IMR-90 (cell line): ENCODE measurements around the gene AGPS. TPM values are rescaled to one million over a fixed set of nuclear protein-coding genes. Genes with fewer than 3 reads are reported as not detected.

ENCODE experiments used
- ATAC-seq: fragments of 200-7000 bp; cut with Tn5 transposase; 2 replicates; pipeline ENCODE4 v1.9.1; 2020; ENCODE audit warnings: low read depth, mild to moderate bottlenecking, moderate library complexity
- BruUV-seq: library from RNA; stranded (reverse); fragments of 400-500 nt; replicated peaks from 2 replicates; lab custom pipeline; 2021; lab: Mats Ljungman, UMichigan
- CTCF ChIA-PET: fragments of 300-600 bp; formaldehyde crosslinking; extraction: SDS; loops from one replicate; lab custom pipeline; 2021; ENCODE audit warnings: antibody characterized with exemption; lab: Yijun Ruan, JAX
- POLR2A ChIA-PET: fragments of 300-600 bp; sonication (Branson Sonifier 250); formaldehyde crosslinking; loops from one replicate; lab custom pipeline; 2022; ENCODE audit warnings: antibody characterized with exemption; ENCODE audit not compliant: unreplicated experiment; lab: Charles Lee
- DNase-seq: peaks from one replicate; pipeline ENCODE4 v3.0.0; 2013
- H2AFZ ChIP-seq: replicated peaks from 2 replicates; pipeline ENCODE3; 2013; ENCODE audit warnings: low read length, mild to moderate bottlenecking; ENCODE audit not compliant: poor library complexity
- H2AK5ac ChIP-seq: 2 replicates; pipeline ENCODE4 v1.6.1; 2013; ENCODE audit warnings: low read depth, low read length, inconsistent platforms
- H2AK9ac ChIP-seq: replicated peaks from 2 replicates; pipeline ENCODE3; 2013; ENCODE audit warnings: mild to moderate bottlenecking, low read depth, low read length, moderate library complexity; ENCODE audit not compliant: poor library complexity
- H2BK120ac ChIP-seq: 2 replicates; pipeline ENCODE4 v1.6.1; 2013; ENCODE audit warnings: low read depth, low read length, inconsistent platforms
- H2BK15ac ChIP-seq: 3 replicates; pipeline ENCODE4 v1.6.1; 2013; ENCODE audit warnings: low read depth, low read length, inconsistent platforms
- H2BK20ac ChIP-seq: 2 replicates; pipeline ENCODE4 v1.6.1; 2013; ENCODE audit warnings: low read depth, mild to moderate bottlenecking, inconsistent platforms, low read length, moderate library complexity
- H2BK5ac ChIP-seq: 2 replicates; pipeline ENCODE4 v1.6.1; 2013; ENCODE audit warnings: mild to moderate bottlenecking, low read depth, low read length, inconsistent platforms; ENCODE audit not compliant: poor library complexity, severe bottlenecking
- H3K14ac ChIP-seq: replicated peaks from 2 replicates; pipeline ENCODE4 v1.6.1; 2013; ENCODE audit warnings: low read depth, low read length, inconsistent platforms
- H3K18ac ChIP-seq: 2 replicates; pipeline ENCODE4 v1.6.1; 2013; ENCODE audit warnings: low read depth, low read length, control low read depth
- H3K23ac ChIP-seq: 2 replicates; pipeline ENCODE4 v1.6.1; 2013; ENCODE audit warnings: low read depth, low read length, inconsistent platforms
- H3K27ac ChIP-seq: 2 replicates; pipeline ENCODE4 v1.5.1; 2013; ENCODE audit warnings: mild to moderate bottlenecking, control low read depth, low read length; ENCODE audit not compliant: insufficient read depth
- H3K27me3 ChIP-seq: 2 replicates; pipeline ENCODE4 v1.6.1; 2013; ENCODE audit warnings: low read length; ENCODE audit not compliant: control insufficient read depth, insufficient read depth
- H3K36me3 ChIP-seq: 2 replicates; pipeline ENCODE4 v1.6.1; 2013; ENCODE audit warnings: low read length, mixed read lengths; ENCODE audit not compliant: control insufficient read depth, insufficient read depth
- H3K4ac ChIP-seq: 2 replicates; pipeline ENCODE4 v1.6.1; 2013; ENCODE audit warnings: low read depth, low read length, inconsistent platforms
- H3K4me1 ChIP-seq: 2 replicates; pipeline ENCODE4 v1.6.1; 2013; ENCODE audit warnings: low read length, mixed read lengths; ENCODE audit not compliant: control insufficient read depth, insufficient read depth
- H3K4me2 ChIP-seq: 2 replicates; pipeline ENCODE4 v1.6.1; 2013; ENCODE audit warnings: low read depth, mild to moderate bottlenecking, control low read depth, low read length, moderate library complexity
- H3K4me3 ChIP-seq: 2 replicates; pipeline ENCODE4 v1.5.1; 2013; ENCODE audit warnings: low read depth, mild to moderate bottlenecking, control low read depth, low read length, moderate library complexity; ENCODE audit not compliant: insufficient read depth
- H3K56ac ChIP-seq: 2 replicates; pipeline ENCODE4 v1.6.1; 2013; ENCODE audit warnings: low read length, inconsistent platforms; ENCODE audit not compliant: insufficient read depth; ENCODE audit errors: extremely low read depth
- H3K79me1 ChIP-seq, 2 experiments: 2 replicates each; pipeline ENCODE4 v1.6.1; 2013; ENCODE audit warnings: low read length in 2 of 2, inconsistent platforms in 1 of 2, low read depth in 1 of 2
- H3K9ac ChIP-seq: 2 replicates; pipeline ENCODE4 v1.6.1; 2013; ENCODE audit warnings: low read depth, low read length, control low read depth
- H3K9me1 ChIP-seq: 2 replicates; pipeline ENCODE4 v1.6.1; 2013; ENCODE audit warnings: low read length, inconsistent platforms; ENCODE audit not compliant: insufficient read depth
- H3K9me3 ChIP-seq: 2 replicates; pipeline ENCODE4 v1.6.1; 2013; ENCODE audit warnings: low read length; ENCODE audit not compliant: control insufficient read depth, insufficient read depth
- H4K20me1 ChIP-seq: 2 replicates; pipeline ENCODE4 v1.6.1; 2013; ENCODE audit warnings: low read length, inconsistent platforms; ENCODE audit not compliant: insufficient read depth
- H4K5ac ChIP-seq: 2 replicates; pipeline ENCODE4 v1.6.1; 2013; ENCODE audit warnings: mild to moderate bottlenecking, low read depth, low read length, control low read depth
- H4K8ac ChIP-seq, 2 experiments: 2 replicates each; pipeline ENCODE4 v1.6.1; 2013; ENCODE audit warnings: low read depth in 2 of 2, low read length in 2 of 2, control low read depth in 1 of 2, inconsistent platforms in 1 of 2
- H4K91ac ChIP-seq: 2 replicates; pipeline ENCODE4 v1.6.1; 2013; ENCODE audit warnings: low read depth, low read length, inconsistent platforms; ENCODE audit not compliant: insufficient read depth
- BHLHE40 ChIP-seq: fragments of 150-350 bp; IDR thresholded peaks from 2 replicates; pipeline ENCODE4 v1.6.1; 2016; ENCODE audit warnings: mild to moderate bottlenecking, low read depth, low read length
- FOS ChIP-seq: fragments of 150-350 bp; IDR thresholded peaks from 2 replicates; pipeline ENCODE4 v1.6.1; 2016; ENCODE audit warnings: low read depth, low read length
- MAFK ChIP-seq: IDR thresholded peaks from 2 replicates; pipeline ENCODE4 v1.6.1; 2012; ENCODE audit warnings: low read depth, low read length, improper control_type of control experiment
- MAZ ChIP-seq: IDR thresholded peaks from 2 replicates; pipeline ENCODE4 v1.6.1; 2012; ENCODE audit warnings: low read depth, mild to moderate bottlenecking, low read length, improper control_type of control experiment, moderate library complexity, borderline replicate concordance
- MXI1 ChIP-seq: IDR thresholded peaks from 2 replicates; pipeline ENCODE4 v1.6.1; 2012; ENCODE audit warnings: low read depth, mild to moderate bottlenecking, low read length, moderate library complexity, borderline replicate concordance
- POLR2A ChIP-seq: IDR thresholded peaks from 2 replicates; pipeline ENCODE4 v1.6.1; 2012; ENCODE audit warnings: mild to moderate bottlenecking, low read depth, low read length
- RAD21 ChIP-seq: IDR thresholded peaks from 2 replicates; pipeline ENCODE4 v1.6.1; 2012; ENCODE audit warnings: low read length, improper control_type of control experiment
- RFX5 ChIP-seq: IDR thresholded peaks from 2 replicates; pipeline ENCODE4 v1.8.0; 2012; ENCODE audit warnings: low read depth, mild to moderate bottlenecking, low read length, moderate library complexity
- SMC3 ChIP-seq: fragments of 150-350 bp; IDR thresholded peaks from 2 replicates; pipeline ENCODE4 v1.6.1; 2016; ENCODE audit warnings: low read depth, mild to moderate bottlenecking, antibody characterized with exemption, low read length, moderate library complexity
- WGBS, 2 experiments: methylation state at CpG; one replicate each; pipeline versions ENCODE4 v1.1.5 to v1.1.7; 2013; ENCODE audit warnings: missing lambda C conversion rate in 2 of 2; ENCODE audit not compliant: insufficient read length in 1 of 2; ENCODE audit errors: extremely low coverage in 2 of 2; 5-methylcytosine and 5-hydroxymethylcytosine counted together
- dilution Hi-C: fragments of 300-500 bp; cut with HindIII; formaldehyde crosslinking; loops from one replicate; pipeline ENCODE4 v1.14.3; 2018; ENCODE audit warnings: low sequenced_read_pairs; ENCODE audit not compliant: unreplicated experiment
- in situ Hi-C: fragments of 300-500 bp; cut with MboI; formaldehyde crosslinking; loops from 3 replicates; pipeline ENCODE4 v1.14.3; 2019; ENCODE audit warnings: low sequenced_read_pairs, inconsistent platforms, mixed read lengths
- intact Hi-C: fragments of 100-400 bp; cut with micrococcal nuclease; formaldehyde crosslinking; loops from 2 replicates; pipeline ENCODE4 v1.10.0; 2022
- polyA plus RNA-seq, 3 experiments: library from polyadenylated mRNA; depleted of rRNA; stranded (reverse); fragments of >200 nt; gene quantifications; 2 replicates each; pipeline ENCODE4 v1.2.3, GENCODE V29; 2012; ENCODE audit warnings: low replicate concordance in 1 of 3
- total RNA-seq: library from RNA; depleted of rRNA; stranded (reverse); fragments of >200 nt; gene quantifications from 2 replicates; pipeline ENCODE4 v1.2.3, GENCODE V29; 2012

Gene AGPS
- total and polyA plus RNA-seq, 2 of the 4 experiments (the other 2 are of a cell fraction): 6.6 to 18.6 TPM

DNA sequence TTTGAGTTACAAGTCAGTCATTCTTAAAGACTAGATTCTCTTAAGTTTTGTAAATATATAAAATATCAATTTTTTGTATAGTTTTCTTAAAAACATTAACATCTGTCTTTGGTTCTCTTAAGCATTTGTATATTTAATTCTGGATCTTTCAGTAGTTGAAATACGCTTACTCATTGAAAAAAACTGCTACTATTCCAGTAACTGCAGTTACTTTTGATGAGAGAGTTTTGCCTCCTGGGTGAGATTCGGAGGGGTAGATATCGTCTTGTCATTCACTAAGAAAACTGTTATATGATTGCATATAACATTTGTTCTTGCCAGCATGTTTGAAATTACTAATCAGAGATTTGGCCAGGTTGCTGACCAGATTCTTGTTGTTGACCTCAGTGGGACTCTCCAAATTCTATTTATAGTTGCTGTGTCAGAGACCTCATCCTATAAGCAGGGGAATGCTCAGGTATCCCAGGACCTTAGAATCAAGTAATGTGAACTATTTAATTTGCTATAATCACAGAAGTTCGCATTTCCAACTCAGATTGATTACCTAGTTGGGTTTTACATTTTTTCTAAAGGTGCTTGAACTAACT is 7.9 kb downstream of the AGPS start:
- in situ Hi-C loops: no loop called here
- Histone ChIP-seq H3K36me3 (no peaks in the 10 kb centered on the region), H2BK15ac (no peak overlapping the region), H4K8ac (no peak overlapping the region), H3K27me3 (no peaks in the 10 kb centered on the region), H3K23ac (no peak overlapping the region; the same call in 1 of the 2 replicates), H2AK5ac (no peak overlapping the region), H3K9me3 (no peaks in the 10 kb centered on the region), H3K14ac (no peak overlapping the region), H3K56ac (no peak overlapping the region), H3K9me1 (no peaks in the 10 kb centered on the region), H3K4me1 (peaks cover 6% of the 10 kb centered on the region), H3K9ac (no peak overlapping the region), H4K5ac (no peak overlapping the region), H4K91ac (no peak overlapping the region), H3K4me2 (no peak overlapping the region), H2BK120ac (no peak overlapping the region), H2BK20ac (no peak overlapping the region), H2BK5ac (no peak overlapping the region), H3K4ac (no peak overlapping the region), H3K79me1 (peaks cover 13 to 65% of the 10 kb centered on the region in 2 experiments), H2AFZ (no peak overlapping the region), H4K20me1 (peaks cover 33% of the 10 kb centered on the region), H3K4me3 (no peak overlapping the region), H3K27ac (no peak overlapping the region), H2AK9ac (no peak overlapping the region), H3K18ac (no peak overlapping the region)
- ChIA-PET CTCF (no interaction called here), POLR2A (no interaction called here)
- WGBS, 2 experiments: no CpG with 5 or more reads among the region's 4 CpGs
- ATAC-seq: no peak
- no TSS peak for BruUV-seq
- dilution Hi-C loops: no loop called here
- DNase-seq: peak; percentile 5
- TF ChIP-seq MAZ (no peak), MAFK (peak; percentile 72), POLR2A (no peak), RAD21 (no peak), MXI1 (no peak), SMC3 (no peak), FOS (no peak), BHLHE40 (no peak), RFX5 (no peak)
- intact Hi-C loops: no loop called here
